H9 (cell line): ENCODE measurements around the gene IL1A. TPM values are rescaled to one million over a fixed set of nuclear protein-coding genes. Genes with fewer than 3 reads are reported as not detected.

Experiments
- DNase-seq: peaks from one replicate; pipeline ENCODE4 v3.0.0-alpha.2; 2017
- H2AFZ ChIP-seq: one replicate; pipeline ENCODE4 v1.6.1; 2013; ENCODE audit warnings: mild to moderate bottlenecking, low read length, control low read depth, moderate library complexity
- H2AK5ac ChIP-seq: 2 replicates; pipeline ENCODE4 v1.6.1; 2013; ENCODE audit warnings: low read length, control low read depth, mixed read lengths; ENCODE audit not compliant: insufficient read length
- H2BK120ac ChIP-seq: one replicate; pipeline ENCODE4 v1.6.1; 2013; ENCODE audit warnings: low read depth, mild to moderate bottlenecking, low read length, control low read depth, inconsistent platforms; ENCODE audit not compliant: poor library complexity, severe bottlenecking
- H2BK12ac ChIP-seq: 2 replicates; pipeline ENCODE4 v1.6.1; 2013; ENCODE audit warnings: low read length, control low read depth, mixed read lengths, low read depth; ENCODE audit not compliant: insufficient read length
- H2BK15ac ChIP-seq: 2 replicates; pipeline ENCODE4 v1.6.1; 2013; ENCODE audit warnings: low read depth, low read length, control low read depth
- H2BK20ac ChIP-seq: one replicate; pipeline ENCODE4 v1.6.1; 2013; ENCODE audit warnings: low read depth, mild to moderate bottlenecking, low read length, control low read depth, inconsistent platforms; ENCODE audit not compliant: poor library complexity, severe bottlenecking
- H2BK5ac ChIP-seq: 2 replicates; pipeline ENCODE4 v1.6.1; 2013; ENCODE audit warnings: low read length, control low read depth, mixed read lengths; ENCODE audit not compliant: insufficient read length
- H3K14ac ChIP-seq: 2 replicates; pipeline ENCODE4 v1.6.1; 2013; ENCODE audit warnings: low read length, control low read depth; ENCODE audit not compliant: insufficient read depth
- H3K18ac ChIP-seq: 2 replicates; pipeline ENCODE4 v1.6.1; 2013; ENCODE audit warnings: low read depth, mild to moderate bottlenecking, mixed read lengths, low read length, control low read depth; ENCODE audit not compliant: insufficient read length
- H3K23ac ChIP-seq: 2 replicates; pipeline ENCODE4 v1.6.1; 2013; ENCODE audit warnings: low read length, control low read depth, mixed read lengths, low read depth; ENCODE audit not compliant: insufficient read length
- H3K23me2 ChIP-seq: 2 replicates; pipeline ENCODE4 v1.6.1; 2013; ENCODE audit warnings: low read depth, mild to moderate bottlenecking, mixed read lengths, low read length, control low read depth; ENCODE audit not compliant: insufficient read length, poor library complexity, severe bottlenecking
- H3K27ac ChIP-seq: 2 replicates; pipeline ENCODE4 v1.5.1; 2013; ENCODE audit warnings: low read length, control low read depth, mixed read lengths, low read depth; ENCODE audit not compliant: insufficient read length
- H3K27me3 ChIP-seq: 2 replicates; pipeline ENCODE4 v1.6.1; 2013; ENCODE audit warnings: low read length, control low read depth, inconsistent platforms; ENCODE audit not compliant: insufficient read depth
- H3K4ac ChIP-seq: 2 replicates; pipeline ENCODE4 v1.6.1; 2013; ENCODE audit warnings: low read depth, mild to moderate bottlenecking, control low read depth, inconsistent platforms, low read length, moderate library complexity
- H3K4me1 ChIP-seq: 2 replicates; pipeline ENCODE4 v1.6.1; 2013; ENCODE audit warnings: low read length, control low read depth, inconsistent platforms; ENCODE audit not compliant: insufficient read depth
- H3K4me2 ChIP-seq: 2 replicates; pipeline ENCODE4 v1.6.1; 2013; ENCODE audit warnings: low read length, control low read depth, mixed read lengths; ENCODE audit not compliant: insufficient read length, insufficient read depth
- H3K56ac ChIP-seq: 2 replicates; pipeline ENCODE4 v1.6.1; 2013; ENCODE audit warnings: low read depth, mild to moderate bottlenecking, mixed read lengths, low read length, control low read depth; ENCODE audit not compliant: insufficient read length
- H3K79me1 ChIP-seq: 2 replicates; pipeline ENCODE4 v1.6.1; 2013; ENCODE audit warnings: low read depth, mild to moderate bottlenecking, moderate library complexity, low read length, control low read depth, inconsistent platforms; ENCODE audit not compliant: insufficient read depth, poor library complexity, severe bottlenecking
- H3K79me2 ChIP-seq: 2 replicates; pipeline ENCODE4 v1.6.1; 2013; ENCODE audit warnings: low read length, control low read depth, inconsistent platforms; ENCODE audit not compliant: insufficient read depth
- H3K9ac ChIP-seq: 2 replicates; pipeline ENCODE4 v1.6.1; 2013; ENCODE audit warnings: low read length, control low read depth, mixed read lengths; ENCODE audit not compliant: insufficient read length; ENCODE audit errors: extremely low read depth
- H3K9me3 ChIP-seq: one replicate; pipeline ENCODE4 v1.6.1; 2013; ENCODE audit warnings: low read depth, low read length, inconsistent platforms; ENCODE audit not compliant: control insufficient read depth
- H3T11ph ChIP-seq: one replicate; pipeline ENCODE4 v1.6.1; 2013; ENCODE audit warnings: mild to moderate bottlenecking, low read length, control low read depth, inconsistent platforms
- H4K20me1 ChIP-seq: one replicate; pipeline ENCODE4 v1.6.1; 2013; ENCODE audit not compliant: control insufficient read depth, insufficient read length, insufficient read depth
- H4K5ac ChIP-seq: 2 replicates; pipeline ENCODE4 v1.6.1; 2013; ENCODE audit warnings: low read depth, mild to moderate bottlenecking, mixed read lengths, low read length, control low read depth; ENCODE audit not compliant: insufficient read length
- H4K8ac ChIP-seq: replicated peaks from 2 replicates; pipeline ENCODE4 v1.6.1; 2013; ENCODE audit warnings: low read length, control low read depth, mixed read lengths, low read depth; ENCODE audit not compliant: insufficient read length
- H4K91ac ChIP-seq: 2 replicates; pipeline ENCODE4 v1.6.1; 2013; ENCODE audit warnings: low read depth, mild to moderate bottlenecking, moderate library complexity, mixed read lengths, low read length, control low read depth; ENCODE audit not compliant: insufficient read length
- H3K27ac Mint-ChIP-seq, 3 experiments: 2 replicates in 2 of 3; 3 replicates in 1 of 3; pipeline ENCODE4 v1.8.0; 2020 to 2021; ENCODE audit warnings: mixed read lengths in 3 of 3, mild to moderate bottlenecking in 1 of 3, moderate library complexity in 1 of 3
- H3K27me3 Mint-ChIP-seq: 2 replicates; pipeline ENCODE4 v1.8.0; 2021; ENCODE audit warnings: low read depth, mild to moderate bottlenecking, moderate library complexity, mixed read lengths
- H3K36me3 Mint-ChIP-seq, 3 experiments: 2 replicates in 2 of 3; 3 replicates in 1 of 3; pipeline ENCODE4 v1.8.0; 2020 to 2021; ENCODE audit warnings: low read depth in 3 of 3, mixed read lengths in 3 of 3; ENCODE audit not compliant: insufficient read depth in 1 of 3
- H3K4me1 Mint-ChIP-seq, 2 experiments: 2 replicates each; pipeline ENCODE4 v1.8.0; 2020; ENCODE audit warnings: mixed read lengths in 2 of 2
- H3K4me3 Mint-ChIP-seq, 2 experiments: 2 replicates in 1 of 2; 3 replicates in 1 of 2; pipeline ENCODE4 v1.8.0; 2020 to 2021; ENCODE audit warnings: mild to moderate bottlenecking in 2 of 2, mixed read lengths in 2 of 2, moderate library complexity in 1 of 2
- H3K9me3 Mint-ChIP-seq, 2 experiments: 2 replicates in 1 of 2; 3 replicates in 1 of 2; pipeline ENCODE4 v1.8.0; 2020; ENCODE audit warnings: mild to moderate bottlenecking in 2 of 2, mixed read lengths in 2 of 2, moderate library complexity in 1 of 2
- WGBS: extraction: QIAGEN DNeasy Blood & Tissue Kit; methylation state at CpG from one replicate; pipeline ENCODE4 v1.1.7; 2013; ENCODE audit warnings: missing lambda C conversion rate, low lambda C conversion rate, mixed read lengths; ENCODE audit not compliant: insufficient read length; ENCODE audit errors: extremely low coverage; 5-methylcytosine and 5-hydroxymethylcytosine counted together
- total RNA-seq: library from RNA; stranded (reverse); gene quantifications from 2 replicates; pipeline ENCODE4 v1.2.1, GENCODE V29; 2021
- TF ChIP-seq, protein P1 (sequence below): fragments of 200-600 bp; sonication (generic); conservative IDR thresholded peaks from 3 replicates; pipeline ENCODE4 v1.8.0; 2021; ENCODE audit warnings: antibody characterized with exemption, mild to moderate bottlenecking

The IL1A gene
- total RNA-seq, 1 experiment from 2014 or later: 0.35 TPM

DNA sequence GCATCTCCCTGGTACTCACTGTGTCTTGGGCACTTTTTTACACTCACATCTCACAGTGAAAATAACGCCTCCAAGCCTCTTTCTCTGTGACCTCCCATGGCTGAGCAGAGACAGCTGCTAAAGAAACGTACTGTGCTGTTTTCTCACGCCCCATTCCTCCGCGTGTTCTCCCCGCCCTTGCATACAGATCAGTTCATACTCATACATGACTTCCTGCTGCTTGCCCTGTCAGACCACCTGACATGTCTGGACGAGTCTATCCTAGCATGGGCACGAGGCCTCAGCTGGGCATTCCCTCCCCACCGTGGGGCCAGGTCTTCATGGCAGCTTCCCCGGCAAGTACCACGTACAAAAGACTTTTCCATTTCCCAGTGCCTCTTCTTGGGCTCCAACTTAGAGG, 21.2 kb upstream of the IL1A start:
- Histone ChIP-seq H4K8ac (no peak overlapping the region), H3K27me3 (no peaks in the 10 kb centered on the region), H2BK120ac (no peak overlapping the region), H2BK5ac (no peak overlapping the region), H3K79me2 (no peaks in the 10 kb centered on the region), H3K18ac (no peak overlapping the region), H3K27ac (no peak overlapping the region), H3T11ph (no peak overlapping the region), H3K9ac (no peak overlapping the region), H2AFZ (no peak overlapping the region), H2BK12ac (no peak overlapping the region), H3K4me2 (no peak overlapping the region), H3K23me2 (no peaks in the 10 kb centered on the region), H3K4me1 (no peaks in the 10 kb centered on the region), H2BK15ac (no peak overlapping the region), H3K23ac (no peak overlapping the region), H2BK20ac (no peak overlapping the region), H4K20me1 (no peaks in the 10 kb centered on the region), H3K79me1 (no peaks in the 10 kb centered on the region), H3K56ac (no peak overlapping the region), H2AK5ac (no peak overlapping the region), H4K91ac (no peak overlapping the region), H3K14ac (no peak overlapping the region), H3K9me3 (no peaks in the 10 kb centered on the region), H3K4ac (no peak overlapping the region), H4K5ac (no peak overlapping the region)
- Mint-ChIP-seq H3K36me3 (peaks cover 0 to 8% (median 0%) of the 10 kb centered on the region in 3 experiments; a peak in 4 of 7 replicates), H3K27me3 (no peaks in the 10 kb centered on the region), H3K4me1 (peaks cover 14 to 16% of the 10 kb centered on the region in 2 experiments), H3K9me3 (peaks cover 0 to 3% of the 10 kb centered on the region in 2 experiments; a peak in 1 of 5 replicates), H3K4me3 (no peak overlapping the region), H3K27ac (peak overlapping the region in 2 of 3 experiments; percentile 32 to 50; a peak in 2 of 7 replicates)
- TF ChIP-seq, protein P1, sequence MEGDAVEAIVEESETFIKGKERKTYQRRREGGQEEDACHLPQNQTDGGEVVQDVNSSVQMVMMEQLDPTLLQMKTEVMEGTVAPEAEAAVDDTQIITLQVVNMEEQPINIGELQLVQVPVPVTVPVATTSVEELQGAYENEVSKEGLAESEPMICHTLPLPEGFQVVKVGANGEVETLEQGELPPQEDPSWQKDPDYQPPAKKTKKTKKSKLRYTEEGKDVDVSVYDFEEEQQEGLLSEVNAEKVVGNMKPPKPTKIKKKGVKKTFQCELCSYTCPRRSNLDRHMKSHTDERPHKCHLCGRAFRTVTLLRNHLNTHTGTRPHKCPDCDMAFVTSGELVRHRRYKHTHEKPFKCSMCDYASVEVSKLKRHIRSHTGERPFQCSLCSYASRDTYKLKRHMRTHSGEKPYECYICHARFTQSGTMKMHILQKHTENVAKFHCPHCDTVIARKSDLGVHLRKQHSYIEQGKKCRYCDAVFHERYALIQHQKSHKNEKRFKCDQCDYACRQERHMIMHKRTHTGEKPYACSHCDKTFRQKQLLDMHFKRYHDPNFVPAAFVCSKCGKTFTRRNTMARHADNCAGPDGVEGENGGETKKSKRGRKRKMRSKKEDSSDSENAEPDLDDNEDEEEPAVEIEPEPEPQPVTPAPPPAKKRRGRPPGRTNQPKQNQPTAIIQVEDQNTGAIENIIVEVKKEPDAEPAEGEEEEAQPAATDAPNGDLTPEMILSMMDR: no peak
- WGBS: no CpG with 5 or more reads among the region's 11 CpGs
- DNase-seq: no peak
